ENCODE data around the gene ACACB.
A peak's percentile ranks its signal among the peaks of the same experiment; 100 is the strongest.

The ACACB gene

GRCh38 chr12:109292342-109292711 is 175.9 kb downstream of the ACACB start:
- H3K9me3 ChIP-seq (ENCODE audit: low read length), result no peaks in the 10 kb centered on the region
- peaks cover 12% of the 10 kb centered on the region for H3K4me1 ChIP-seq (ENCODE audit: insufficient read depth, low read length)
- H3K27me3 ChIP-seq (ENCODE audit: insufficient read depth, low read length), result no peaks in the 10 kb centered on the region
- H3K36me3 ChIP-seq (ENCODE audit: insufficient read depth, low read length), result no peaks in the 10 kb centered on the region
- no peak overlapping the region for H2AFZ ChIP-seq (ENCODE audit: low read depth, low read length)
- H3K4me3 ChIP-seq (ENCODE audit: low read length), result no peak overlapping the region

GRCh38 chr12:109293106-109293505 is 176.7 kb downstream of the ACACB start:
- Histone ChIP-seq H3K4me1 (ENCODE audit: insufficient read depth, low read length) (peaks cover 12% of the 10 kb centered on the region), H3K36me3 (ENCODE audit: insufficient read depth, low read length) (no peaks in the 10 kb centered on the region), H3K9me3 (ENCODE audit: low read length) (no peaks in the 10 kb centered on the region), H3K27me3 (ENCODE audit: insufficient read depth, low read length) (no peaks in the 10 kb centered on the region), H3K4me3 (ENCODE audit: low read length) (no peak overlapping the region), H2AFZ (ENCODE audit: low read depth, low read length) (no peak overlapping the region)

- peaks cover 12% of the 10 kb centered on the region for H3K4me1 ChIP-seq (ENCODE audit: insufficient read depth, low read length)
- no peaks in the 10 kb centered on the region for H3K9me3 ChIP-seq (ENCODE audit: low read length)
- no peak overlapping the region for H2AFZ ChIP-seq (ENCODE audit: low read depth, low read length)
- no peaks in the 10 kb centered on the region for H3K27me3 ChIP-seq (ENCODE audit: insufficient read depth, low read length)
- H3K36me3 ChIP-seq (ENCODE audit: insufficient read depth, low read length), result no peaks in the 10 kb centered on the region
- no peak overlapping the region for H3K4me3 ChIP-seq (ENCODE audit: low read length)
These were observed 178.0 kb downstream of the ACACB start for GRCh38 chr12:109294286-109294796.

- Histone ChIP-seq H2AFZ (ENCODE audit: low read depth, low read length) (no peak overlapping the region), H3K36me3 (ENCODE audit: insufficient read depth, low read length) (no peaks in the 10 kb centered on the region), H3K4me3 (ENCODE audit: low read length) (no peak overlapping the region), H3K9me3 (ENCODE audit: low read length) (no peaks in the 10 kb centered on the region), H3K4me1 (ENCODE audit: insufficient read depth, low read length) (peaks cover 8% of the 10 kb centered on the region), H3K27me3 (ENCODE audit: insufficient read depth, low read length) (no peaks in the 10 kb centered on the region)
These were observed 179.5 kb downstream of the ACACB start for GRCh38 chr12:109295764-109296425.

GRCh38 chr12:109296431-109296830 is 180.0 kb downstream of the ACACB start:
- peaks cover 3% of the 10 kb centered on the region for H3K4me1 ChIP-seq (ENCODE audit: insufficient read depth, low read length)
- H3K9me3 ChIP-seq (ENCODE audit: low read length), result no peaks in the 10 kb centered on the region
- H3K27me3 ChIP-seq (ENCODE audit: insufficient read depth, low read length), result no peaks in the 10 kb centered on the region
- no peak overlapping the region for H3K4me3 ChIP-seq (ENCODE audit: low read length)
- no peak overlapping the region for H2AFZ ChIP-seq (ENCODE audit: low read depth, low read length)
- H3K36me3 ChIP-seq (ENCODE audit: insufficient read depth, low read length), result no peaks in the 10 kb centered on the region

GRCh38 chr12:109299849-109300248 is 183.5 kb downstream of the ACACB start:
- peaks cover 12% of the 10 kb centered on the region for H3K27me3 ChIP-seq (ENCODE audit: insufficient read depth, low read length)
- no peaks in the 10 kb centered on the region for H3K9me3 ChIP-seq (ENCODE audit: low read length)
- no peak overlapping the region for H2AFZ ChIP-seq (ENCODE audit: low read depth, low read length)
- no peaks in the 10 kb centered on the region for H3K36me3 ChIP-seq (ENCODE audit: insufficient read depth, low read length)
- H3K4me3 ChIP-seq (ENCODE audit: low read length), result no peak overlapping the region
- H3K4me1 ChIP-seq (ENCODE audit: insufficient read depth, low read length), result peaks cover 3% of the 10 kb centered on the region

GRCh38 chr12:109301643-109302168 is 185.3 kb downstream of the ACACB start:
- no peak overlapping the region for H3K4me3 ChIP-seq (ENCODE audit: low read length)
- H2AFZ ChIP-seq (ENCODE audit: low read depth, low read length), result no peak overlapping the region
- H3K4me1 ChIP-seq (ENCODE audit: insufficient read depth, low read length), result peaks cover 3% of the 10 kb centered on the region
- H3K9me3 ChIP-seq (ENCODE audit: low read length), result no peaks in the 10 kb centered on the region
- no peaks in the 10 kb centered on the region for H3K36me3 ChIP-seq (ENCODE audit: insufficient read depth, low read length)
- peaks cover 27% of the 10 kb centered on the region for H3K27me3 ChIP-seq (ENCODE audit: insufficient read depth, low read length)

- peaks cover 33% of the 10 kb centered on the region for H3K27me3 ChIP-seq (ENCODE audit: insufficient read depth, low read length)
- H2AFZ ChIP-seq (ENCODE audit: low read depth, low read length), result no peak overlapping the region
- H3K4me1 ChIP-seq (ENCODE audit: insufficient read depth, low read length), result peaks cover 3% of the 10 kb centered on the region
- no peaks in the 10 kb centered on the region for H3K9me3 ChIP-seq (ENCODE audit: low read length)
- H3K36me3 ChIP-seq (ENCODE audit: insufficient read depth, low read length), result no peaks in the 10 kb centered on the region
- H3K4me3 ChIP-seq (ENCODE audit: low read length), result no peak overlapping the region
These were observed 186.0 kb downstream of the ACACB start for GRCh38 chr12:109302358-109302757.

- H3K4me3 ChIP-seq (ENCODE audit: low read length), result no peak overlapping the region
- H3K36me3 ChIP-seq (ENCODE audit: insufficient read depth, low read length), result no peaks in the 10 kb centered on the region
- peaks cover 3% of the 10 kb centered on the region for H3K4me1 ChIP-seq (ENCODE audit: insufficient read depth, low read length)
- peaks cover 37% of the 10 kb centered on the region for H3K27me3 ChIP-seq (ENCODE audit: insufficient read depth, low read length)
- H3K9me3 ChIP-seq (ENCODE audit: low read length), result no peaks in the 10 kb centered on the region
- no peak overlapping the region for H2AFZ ChIP-seq (ENCODE audit: low read depth, low read length)
These were observed 186.4 kb downstream of the ACACB start for GRCh38 chr12:109302770-109303169.

- H3K9me3 ChIP-seq (ENCODE audit: low read length), result no peaks in the 10 kb centered on the region
- no peaks in the 10 kb centered on the region for H3K36me3 ChIP-seq (ENCODE audit: insufficient read depth, low read length)
- no peak overlapping the region for H3K4me3 ChIP-seq (ENCODE audit: low read length)
- peaks cover 49% of the 10 kb centered on the region for H3K27me3 ChIP-seq (ENCODE audit: insufficient read depth, low read length)
- H2AFZ ChIP-seq (ENCODE audit: low read depth, low read length), result no peak overlapping the region
- peaks cover 8% of the 10 kb centered on the region for H3K4me1 ChIP-seq (ENCODE audit: insufficient read depth, low read length)
These were observed 188.1 kb downstream of the ACACB start for GRCh38 chr12:109304485-109304884.

- no peak overlapping the region for H3K4me3 ChIP-seq (ENCODE audit: low read length)
- H3K9me3 ChIP-seq (ENCODE audit: low read length), result no peaks in the 10 kb centered on the region
- peaks cover 56% of the 10 kb centered on the region for H3K27me3 ChIP-seq (ENCODE audit: insufficient read depth, low read length)
- H3K4me1 ChIP-seq (ENCODE audit: insufficient read depth, low read length), result peaks cover 11% of the 10 kb centered on the region
- H2AFZ ChIP-seq (ENCODE audit: low read depth, low read length), result no peak overlapping the region
- H3K36me3 ChIP-seq (ENCODE audit: insufficient read depth, low read length), result no peaks in the 10 kb centered on the region
These were observed 189.2 kb downstream of the ACACB start for GRCh38 chr12:109305547-109305946.

- H3K4me3 ChIP-seq (ENCODE audit: low read length), result no peak overlapping the region
- peaks cover 70% of the 10 kb centered on the region for H3K27me3 ChIP-seq (ENCODE audit: insufficient read depth, low read length)
- H3K36me3 ChIP-seq (ENCODE audit: insufficient read depth, low read length), result no peaks in the 10 kb centered on the region
- no peaks in the 10 kb centered on the region for H3K9me3 ChIP-seq (ENCODE audit: low read length)
- H2AFZ ChIP-seq (ENCODE audit: low read depth, low read length), result no peak overlapping the region
- H3K4me1 ChIP-seq (ENCODE audit: insufficient read depth, low read length), result peaks cover 11% of the 10 kb centered on the region
These were observed 190.7 kb downstream of the ACACB start for GRCh38 chr12:109307051-109307450.

GRCh38 chr12:109308534-109309380 is 192.4 kb downstream of the ACACB start, which contains the start of gene FOXN4:
Gene FOXN4 (minus strand): TSS chr12:109309284. CDS start chr12:109308321, 963 bp downstream.
- Histone ChIP-seq H3K36me3 (ENCODE audit: insufficient read depth, low read length) (no peaks in the 10 kb centered on the region), H3K27me3 (ENCODE audit: insufficient read depth, low read length) (peaks cover 71% of the 10 kb centered on the region), H3K4me3 (ENCODE audit: low read length) (peak within 1 kb of the TSS; percentile 38), H2AFZ (ENCODE audit: low read depth, low read length) (peak within 1 kb of the TSS; percentile 20), H3K4me1 (ENCODE audit: insufficient read depth, low read length) (peaks cover 11% of the 10 kb centered on the region), H3K9me3 (ENCODE audit: low read length) (no peaks in the 10 kb centered on the region)
